HepG2 (cell line): ENCODE data around the gene ATG4B. TPM values are rescaled to one million over a fixed set of nuclear protein-coding genes. Genes with fewer than 3 reads are reported as not detected.

Experiments used
- ATAC-seq: fragments of 200-7000 bp; cut with Tn5 transposase; 3 replicates; pipeline ENCODE4 v1.9.1; 2020; ENCODE audit warnings: mild to moderate bottlenecking, moderate library complexity
- BruUV-seq: library from RNA; stranded (reverse); fragments of 400-500 nt; replicated peaks from 2 replicates; lab custom pipeline; 2021; lab: Mats Ljungman, UMichigan
- CTCF ChIA-PET: fragments of 300-600 bp; formaldehyde crosslinking; extraction: SDS; loops from one replicate; lab custom pipeline; 2021; ENCODE audit warnings: low total read pairs, inconsistent platforms, low intra/inter-chr PET ratio; lab: Yijun Ruan, JAX
- POLR2A ChIA-PET: fragments of 350-600 bp; sonication (Branson Sonifier 250); formaldehyde crosslinking; loops from one replicate; lab custom pipeline; 2020; ENCODE audit warnings: antibody characterized with exemption, inconsistent platforms; lab: Yijun Ruan, JAX
- DNase-seq: peaks from one replicate; pipeline ENCODE4 v3.0.0-alpha.2; 2015; ENCODE audit warnings: low spot score
- FAIRE-seq: peaks from 3 replicates; lab custom pipeline; 2011; peaks lifted over from hg19 to GRCh38; lab: Jason Lieb, UNC
- H2AFZ ChIP-seq: one replicate; pipeline ENCODE4 v1.6.1; 2011; ENCODE audit warnings: low read length, inconsistent platforms
- H3K27ac ChIP-seq: fragments of 300-600 bp; 3 replicates; pipeline ENCODE4 v1.8.0; 2011; ENCODE audit warnings: mixed run types, mild to moderate bottlenecking, mixed read lengths, low read length, inconsistent platforms; ENCODE audit not compliant: insufficient read depth; ENCODE audit errors: extremely low read length
- H3K27me3 ChIP-seq, 2 experiments: fragments of 200-600 bp in 1 of 2; 2 replicates in 1 of 2; 3 replicates in 1 of 2; pipeline versions ENCODE4 v1.6.0 to v1.8.0; 2011; ENCODE audit warnings: low read length in 2 of 2, mild to moderate bottlenecking in 2 of 2, moderate library complexity in 2 of 2, inconsistent platforms in 1 of 2; ENCODE audit not compliant: insufficient read depth in 2 of 2, control insufficient read depth in 1 of 2
- H3K36me3 ChIP-seq, 2 experiments: fragments of 200-600 bp in 1 of 2; replicated peaks in 1 of 2; 2 replicates in 1 of 2; 3 replicates in 1 of 2; pipeline versions ENCODE4 v1.5.1 to v1.8.0; 2011; ENCODE audit warnings: low read length in 2 of 2, inconsistent platforms in 1 of 2; ENCODE audit not compliant: insufficient read depth in 2 of 2, control insufficient read depth in 1 of 2
- H3K4me1 ChIP-seq: 2 replicates; pipeline ENCODE4 v1.5.1; 2012; ENCODE audit warnings: low read length, inconsistent platforms; ENCODE audit not compliant: insufficient read depth
- H3K4me2 ChIP-seq: 2 replicates; pipeline ENCODE4 v1.6.0; 2011; ENCODE audit warnings: low read depth, low read length, inconsistent platforms
- H3K4me3 ChIP-seq, 3 experiments: fragments of 200-600 bp in 1 of 3; sonication (generic), shearing (Covaris generic) in 1 of 3; replicated peaks in 1 of 3; 2 replicates each; pipeline ENCODE4 v1.5.1; 2011 to 2016; ENCODE audit warnings: low read length in 3 of 3, inconsistent platforms in 2 of 3, low read depth in 2 of 3, mild to moderate bottlenecking in 2 of 3, control low read depth in 1 of 3, mixed read lengths in 1 of 3; ENCODE audit not compliant: insufficient read depth in 1 of 3
- H3K79me2 ChIP-seq: one replicate; pipeline ENCODE4 v1.6.1; 2011; ENCODE audit warnings: low read length, inconsistent platforms; ENCODE audit not compliant: insufficient read depth
- H3K9ac ChIP-seq: 2 replicates; pipeline ENCODE4 v1.6.0; 2011; ENCODE audit warnings: mild to moderate bottlenecking, low read depth, low read length, inconsistent platforms; ENCODE audit not compliant: insufficient read depth
- H3K9me3 ChIP-seq: 2 replicates; pipeline ENCODE4 v1.5.1; 2012; ENCODE audit warnings: mild to moderate bottlenecking, low read length
- H4K20me1 ChIP-seq: 2 replicates; pipeline ENCODE4 v1.6.0; 2011; ENCODE audit warnings: inconsistent platforms, mild to moderate bottlenecking, low read length, moderate library complexity; ENCODE audit not compliant: insufficient read depth
- KMT2B ChIP-seq: IDR thresholded peaks from 2 replicates; pipeline ENCODE4 v1.6.1; 2016; ENCODE audit warnings: missing genetic modification reagents, missing compliant biosample characterization
- MTF2 ChIP-seq: sonication (generic); formaldehyde crosslinking; IDR thresholded peaks from 2 replicates; pipeline ENCODE4 v1.5.0; 2020; ENCODE audit warnings: missing genetic modification reagents, borderline replicate concordance
- SUZ12 ChIP-seq: fragments of 150-350 bp; IDR thresholded peaks from 2 replicates; pipeline ENCODE4 v1.6.1; 2014; ENCODE audit warnings: low read depth, low read length
- TEAD2 ChIP-seq: sonication (generic); formaldehyde crosslinking; IDR thresholded peaks from 2 replicates; pipeline ENCODE4 v1.9.0; 2021; ENCODE audit warnings: missing genetic modification reagents
- ZNF260 ChIP-seq: sonication (generic); formaldehyde crosslinking; IDR thresholded peaks from 2 replicates; pipeline ENCODE4 v1.4.0; 2020; ENCODE audit warnings: missing genetic modification reagents, low read depth, mild to moderate bottlenecking, borderline replicate concordance
- ZNF564 ChIP-seq: sonication (generic); formaldehyde crosslinking; IDR thresholded peaks from 2 replicates; pipeline ENCODE4 v1.8.1; 2023; ENCODE audit warnings: mild to moderate bottlenecking, missing genetic modification reagents
- ZNF674 ChIP-seq: sonication (generic); formaldehyde crosslinking; IDR thresholded peaks from 2 replicates; pipeline ENCODE4 v1.5.0; 2020; ENCODE audit warnings: low read depth, mild to moderate bottlenecking, missing genetic modification reagents
- WGBS: methylation state at CpG from one replicate; pipeline ENCODE4 v1.1.6; 2017; ENCODE audit warnings: low lambda C conversion rate; 5-methylcytosine and 5-hydroxymethylcytosine counted together
- in situ Hi-C: cut with HindIII; loops from 2 replicates; pipeline ENCODE4 v1.10.0; 2017; ENCODE audit warnings: low pct_unique_long_range_greater_than_20kb; ENCODE audit not compliant: extremely low pct_ligation_motif_present
- intact Hi-C: fragments of 100-400 bp; cut with micrococcal nuclease; formaldehyde crosslinking; loops from one replicate; pipeline ENCODE4 v1.10.0; 2022; ENCODE audit not compliant: unreplicated experiment
- polyA plus RNA-seq, 8 experiments: library from polyadenylated mRNA; depleted of rRNA in 3 of 8; stranded (reverse) in 7 of 8; unstranded in 1 of 8; fragments of >200 nt; fragmentation: Illumina TruSeq in 4 of 8; extraction: Trizol in 4 of 8; gene quantifications; 2 replicates each; pipeline versions ENCODE4 v1.2.1 to v1.2.3, GENCODE V29; 2011 to 2016; ENCODE audit warnings: low read depth in 4 of 8, missing spikeins in 1 of 8, mixed read lengths in 1 of 8; ENCODE audit not compliant: insufficient read depth in 1 of 8
- total RNA-seq, 5 experiments: library from RNA; depleted of rRNA; stranded (reverse); fragments of >200 nt; fragmentation: Illumina TruSeq; extraction: Trizol; gene quantifications; 2 replicates each; pipeline ENCODE4 v1.2.3, GENCODE V29; 2016; ENCODE audit warnings: low read depth in 1 of 5
- TF ChIP-seq, protein P1 (sequence below): sonication (generic); formaldehyde crosslinking; IDR thresholded peaks from 2 replicates; pipeline ENCODE4 v1.5.0; 2020; ENCODE audit warnings: mild to moderate bottlenecking, low read depth, missing genetic modification reagents, borderline replicate concordance

ATG4B gene
- total and polyA plus RNA-seq, 2 of the 13 experiments (the other 11 are each of a cell fraction or from before 2014, with no cell fraction given) = 95.5 to 239 TPM

- no peaks in the 10 kb centered on the region; the same call in 1 of the 2 replicates for H4K20me1 ChIP-seq
- H3K27ac ChIP-seq = peak overlapping the region; percentile 18
- no TSS peak for BruUV-seq
- no peak for FAIRE-seq
- TF ChIP-seq, protein P1, sequence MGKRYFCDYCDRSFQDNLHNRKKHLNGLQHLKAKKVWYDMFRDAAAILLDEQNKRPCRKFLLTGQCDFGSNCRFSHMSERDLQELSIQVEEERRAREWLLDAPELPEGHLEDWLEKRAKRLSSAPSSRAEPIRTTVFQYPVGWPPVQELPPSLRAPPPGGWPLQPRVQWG = no peak
- TF ChIP-seq KMT2B (no peak), ZNF564 (CRISPR knock-in tag) (no peak), ZNF674 (CRISPR knock-in tag) (no peak), MTF2 (CRISPR knock-in tag) (no peak), SUZ12 (no peak), TEAD2 (CRISPR knock-in tag) (no peak), ZNF260 (CRISPR knock-in tag) (no peak)
- H3K9me3 ChIP-seq = no peaks in the 10 kb centered on the region
- H3K4me2 ChIP-seq = no peak overlapping the region
- ChIA-PET POLR2A (interaction anchor here (1.9 to 2.2 kb wide), 3 partner anchors 12 to 43 kb away, joined by 5 to 12 read pairs (median 8); partner anchors contain the start of gene ING5), CTCF (interaction anchor here (1.7 kb wide), 1 partner anchor 16 kb away, joined by 6 read pairs; no protein-coding TSS in a partner anchor)
- peaks cover 9% of the 10 kb centered on the region for H3K4me1 ChIP-seq
- no peak overlapping the region for H3K9ac ChIP-seq
- H3K27me3 ChIP-seq = no peaks in the 10 kb centered on the region
- no peak for DNase-seq
- H3K4me3 ChIP-seq = no peak overlapping the region
- ATAC-seq = no peak
- peaks cover 3% of the 10 kb centered on the region for H3K79me2 ChIP-seq
- peaks cover 41 to 71% of the 10 kb centered on the region in 2 experiments for H3K36me3 ChIP-seq
- 90% methylated on average over 5 of the region's 5 CpGs for WGBS
- intact Hi-C loops = no loop called here
- no peak overlapping the region for H2AFZ ChIP-seq
- in situ Hi-C loops = loop anchor here (5.0 kb wide), 1 partner anchor 106 kb away; no protein-coding TSS in a partner anchor
These were observed 20.8 kb downstream of the ATG4B start for GRCh38 chr2:241658296-241658695.
